HEK293T (cell line): ENCODE measurements around the gene AGAP3.

Experiments
- ELF4 ChIP-seq: fragments of 450-650 bp; IDR thresholded peaks from 2 replicates; pipeline ENCODE4 v1.6.1; 2017; ENCODE audit warnings: antibody characterized with exemption
- NFRKB ChIP-seq: fragments of 450-650 bp; IDR thresholded peaks from 2 replicates; pipeline ENCODE4 v1.6.1; 2016; ENCODE audit warnings: mild to moderate bottlenecking, moderate library complexity
- SP1 ChIP-seq: fragments of 450-650 bp; IDR thresholded peaks from 2 replicates; pipeline ENCODE4 v1.6.1; 2017

GRCh38 chr7:151118108-151119054, 32.1 kb downstream of the AGAP3 start:
- no peak for TF ChIP-seq ELF4
- TF ChIP-seq SP1 = no peak
- TF ChIP-seq NFRKB = no peak
